ENCODE data around the gene ERBB2. TPM values are rescaled to one million over a fixed set of nuclear protein-coding genes. Genes with fewer than 3 reads are reported as not detected.

The ERBB2 gene
- total and polyA plus RNA-seq, 12 donors, result 40.3 to 89.1 (median 66.1) TPM

DNA sequence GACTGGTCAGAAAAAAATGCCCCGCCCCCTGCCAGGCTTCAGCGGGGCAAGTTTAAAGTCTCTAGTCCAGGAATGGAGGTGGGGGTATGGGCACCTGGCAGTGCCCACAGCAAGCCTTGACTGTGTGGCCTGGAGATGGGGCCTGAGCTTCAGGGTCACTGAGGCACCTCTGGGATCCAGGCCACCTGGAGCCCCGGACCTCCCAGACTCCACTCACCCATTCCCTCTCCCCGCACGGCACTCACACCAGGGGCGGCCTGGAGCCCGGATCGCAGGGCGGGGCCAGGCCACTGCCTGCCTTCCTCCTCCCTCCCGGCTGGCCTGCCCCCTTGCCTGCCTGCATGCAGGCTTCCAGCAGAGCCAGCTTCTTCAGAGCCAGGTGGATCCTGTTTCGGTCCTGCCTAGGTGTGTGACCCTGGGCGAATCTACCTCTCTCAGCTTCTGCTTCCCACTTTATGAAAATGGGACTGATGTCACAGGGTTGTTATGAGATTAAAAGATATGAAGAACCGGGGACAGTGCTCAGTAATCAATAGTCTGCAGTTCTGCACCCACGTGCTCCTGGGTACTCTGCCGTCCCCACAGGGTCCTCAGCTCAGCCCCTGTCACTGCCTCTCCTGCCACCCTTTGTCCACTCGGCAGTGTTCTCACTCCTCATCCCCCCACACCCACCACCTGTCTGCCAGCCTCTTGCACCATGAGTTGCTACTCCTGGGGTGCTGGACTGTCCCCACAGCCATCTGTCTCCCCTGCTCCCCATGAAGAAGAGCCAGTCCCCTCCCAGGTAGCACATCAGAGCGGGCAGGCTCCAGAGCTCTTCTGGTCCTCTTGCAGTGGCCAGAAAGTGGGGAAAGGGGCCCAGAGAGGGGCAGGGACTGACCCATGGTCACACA is 35.9 kb upstream of the ERBB2 start:
- Histone ChIP-seq H3K4me1 (peaks cover 38 to 90% (median 80%) of the 10 kb centered on the region in 9 donors), H3K4me3 (peak overlapping the region in 9 of 10 donors; percentile 26 to 77 (median 53)), H3K9me3 (no peaks in the 10 kb centered on the region), H3K36me3 (peaks cover 0 to 38% (median 5%) of the 10 kb centered on the region in 9 donors), H3K27me3 (peaks cover 0 to 34% (median 1%) of the 10 kb centered on the region in 7 donors), H3K27ac (peak overlapping the region; percentile 88 to 98 (median 94))
- TF ChIP-seq, protein P1, sequence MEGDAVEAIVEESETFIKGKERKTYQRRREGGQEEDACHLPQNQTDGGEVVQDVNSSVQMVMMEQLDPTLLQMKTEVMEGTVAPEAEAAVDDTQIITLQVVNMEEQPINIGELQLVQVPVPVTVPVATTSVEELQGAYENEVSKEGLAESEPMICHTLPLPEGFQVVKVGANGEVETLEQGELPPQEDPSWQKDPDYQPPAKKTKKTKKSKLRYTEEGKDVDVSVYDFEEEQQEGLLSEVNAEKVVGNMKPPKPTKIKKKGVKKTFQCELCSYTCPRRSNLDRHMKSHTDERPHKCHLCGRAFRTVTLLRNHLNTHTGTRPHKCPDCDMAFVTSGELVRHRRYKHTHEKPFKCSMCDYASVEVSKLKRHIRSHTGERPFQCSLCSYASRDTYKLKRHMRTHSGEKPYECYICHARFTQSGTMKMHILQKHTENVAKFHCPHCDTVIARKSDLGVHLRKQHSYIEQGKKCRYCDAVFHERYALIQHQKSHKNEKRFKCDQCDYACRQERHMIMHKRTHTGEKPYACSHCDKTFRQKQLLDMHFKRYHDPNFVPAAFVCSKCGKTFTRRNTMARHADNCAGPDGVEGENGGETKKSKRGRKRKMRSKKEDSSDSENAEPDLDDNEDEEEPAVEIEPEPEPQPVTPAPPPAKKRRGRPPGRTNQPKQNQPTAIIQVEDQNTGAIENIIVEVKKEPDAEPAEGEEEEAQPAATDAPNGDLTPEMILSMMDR (IDR thresholded peaks at IDR 0.05), result no peak
- peak in 3 of 8 donors; percentile 4 to 27 (median 16) for ATAC-seq
- intact Hi-C loops (cut with DNase I), result no loop called here
- peak in 1 of 2 donors; percentile 66 for DNase-seq
- 28 to 37% methylated on average over 17 of the region's 17 CpGs for WGBS, 2 donors

DNA sequence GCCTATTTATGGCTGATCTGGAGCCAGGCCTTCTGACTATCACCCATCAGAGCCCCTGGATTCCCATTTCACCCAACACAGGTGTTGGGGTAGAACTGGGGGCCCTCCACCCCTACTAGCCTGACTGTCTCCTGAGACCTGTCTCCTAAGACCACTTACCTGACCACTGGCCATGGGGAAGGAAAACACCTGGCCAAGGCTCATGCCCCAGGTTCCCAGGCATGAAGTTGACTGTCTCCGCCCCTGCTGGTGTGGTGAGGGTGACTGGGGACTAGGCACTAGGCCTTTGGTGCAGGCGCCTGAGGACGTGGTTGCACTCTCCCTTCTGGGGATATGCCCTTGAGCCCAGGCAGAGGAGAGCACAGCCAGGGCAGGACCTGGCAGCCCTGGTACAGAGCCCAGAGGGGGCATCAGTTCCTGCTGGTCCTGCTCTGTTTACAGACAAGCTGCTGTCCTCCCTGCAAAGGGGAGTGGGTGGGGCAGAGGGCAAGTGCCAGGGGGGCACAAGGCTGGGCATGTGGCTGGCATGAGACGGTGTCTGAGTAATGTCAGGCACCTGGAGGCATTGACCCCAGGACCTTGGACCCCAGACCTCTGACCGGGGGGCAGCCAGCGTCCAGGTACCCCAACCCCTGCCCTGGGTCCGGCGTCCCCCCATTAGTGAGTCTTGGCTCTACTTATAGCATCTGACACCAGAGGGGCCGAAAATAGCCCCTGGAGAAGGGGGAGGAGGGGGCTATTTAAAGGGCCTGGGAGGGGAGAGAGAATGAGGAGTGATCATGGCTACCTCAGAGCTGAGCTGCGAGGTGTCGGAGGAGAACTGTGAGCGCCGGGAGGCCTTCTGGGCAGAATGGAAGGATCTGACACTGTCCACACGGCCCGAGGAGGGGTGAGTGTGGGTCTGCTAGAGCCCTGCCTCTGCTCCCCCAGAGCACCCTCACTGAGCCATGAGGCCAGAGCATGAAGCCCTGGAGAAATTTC is 35.0 kb upstream of the ERBB2 start, which contains the start of gene TCAP:
Gene TCAP (plus strand): TSS at position 769 of the 981 bp plus-strand sequence. CDS start 11 bp downstream, at position 780.
- peaks cover 37 to 83% (median 73%) of the 10 kb centered on the region in 9 donors for H3K4me1 ChIP-seq
- 24 to 33% methylated on average over 15 of the region's 15 CpGs for WGBS, 2 donors
- peak within 1 kb of the TSS; percentile 21 to 77 (median 52) for H3K4me3 ChIP-seq
- TF ChIP-seq, protein P1 (IDR thresholded peaks at IDR 0.05), result no peak
- H3K27ac ChIP-seq, result peak within 1 kb of the TSS; percentile 88 to 98 (median 94)
- ATAC-seq (peak; percentile 30 to 73 (median 58)), DNase-seq (peak; percentile 71 to 75)
- H3K9me3 ChIP-seq, result no peaks in the 10 kb centered on the region
- intact Hi-C loops (cut with DNase I), result loop anchor here in 2 of 10 donors (5.0 kb wide), 2 partner anchors 43 to 87 kb away; no protein-coding TSS in a partner anchor
- H3K36me3 ChIP-seq, result peaks cover 0 to 29% (median 5%) of the 10 kb centered on the region in 9 donors
- H3K27me3 ChIP-seq, result peaks cover 0 to 43% (median 8%) of the 10 kb centered on the region in 7 donors

DNA sequence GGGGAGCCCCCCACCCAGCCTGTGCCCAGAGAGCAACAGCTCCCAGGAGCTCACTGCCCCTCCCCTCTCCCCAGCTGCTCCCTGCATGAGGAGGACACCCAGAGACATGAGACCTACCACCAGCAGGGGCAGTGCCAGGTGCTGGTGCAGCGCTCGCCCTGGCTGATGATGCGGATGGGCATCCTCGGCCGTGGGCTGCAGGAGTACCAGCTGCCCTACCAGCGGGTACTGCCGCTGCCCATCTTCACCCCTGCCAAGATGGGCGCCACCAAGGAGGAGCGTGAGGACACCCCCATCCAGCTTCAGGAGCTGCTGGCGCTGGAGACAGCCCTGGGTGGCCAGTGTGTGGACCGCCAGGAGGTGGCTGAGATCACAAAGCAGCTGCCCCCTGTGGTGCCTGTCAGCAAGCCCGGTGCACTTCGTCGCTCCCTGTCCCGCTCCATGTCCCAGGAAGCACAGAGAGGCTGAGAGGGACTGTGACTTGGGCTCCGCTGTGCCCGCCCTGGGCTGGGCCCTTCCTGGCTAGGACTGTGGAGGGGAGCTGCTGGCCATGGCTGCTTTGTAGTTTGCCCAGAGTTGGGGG is 34.1 kb upstream of the ERBB2 start:
- Histone ChIP-seq H3K27ac (peak overlapping the region; percentile 88 to 98 (median 94)), H3K36me3 (peaks cover 0 to 20% (median 2%) of the 10 kb centered on the region in 9 donors), H3K4me1 (peaks cover 29 to 80% (median 65%) of the 10 kb centered on the region in 9 donors), H3K27me3 (peaks cover 0 to 51% (median 8%) of the 10 kb centered on the region in 7 donors), H3K4me3 (peak overlapping the region; percentile 21 to 77 (median 52)), H3K9me3 (no peaks in the 10 kb centered on the region)
- DNase-seq (peak in 1 of 2 donors; percentile 40), ATAC-seq (peak in 7 of 8 donors; percentile 1 to 26 (median 5))
- 39 to 51% methylated on average over 17 of the region's 17 CpGs for WGBS, 2 donors
- intact Hi-C loops (cut with DNase I), result loop anchor here in 2 of 10 donors (5.0 kb wide), 2 partner anchors 43 to 87 kb away; no protein-coding TSS in a partner anchor
- TF ChIP-seq, protein P1 (IDR thresholded peaks at IDR 0.05), result peak in 2 of 9 donors; percentile 10 to 16
